HEK293 (cell line): Measurements from ENCODE around the gene CCDC138.

Source experiments
- CTCF ChIA-PET: fragments of 350-600 bp; formaldehyde crosslinking; extraction: SDS; loops from one replicate; lab custom pipeline; 2021; ENCODE audit warnings: antibody characterized with exemption; lab: Yijun Ruan, JAX
- POLR2A ChIA-PET: fragments of 300-600 bp; formaldehyde crosslinking; extraction: SDS; loops from one replicate; lab custom pipeline; 2020; ENCODE audit warnings: antibody characterized with exemption, inconsistent platforms; lab: Yijun Ruan, JAX
- H3K27ac ChIP-seq: fragments of 200-500 bp; sonication (Bioruptor generic); 2 replicates; pipeline ENCODE4 v1.5.1; 2014; ENCODE audit warnings: low read depth, low read length, control low read depth, inconsistent platforms; ENCODE audit errors: extremely low read depth
- H3K36me3 ChIP-seq, 2 experiments: fragments of 200-500 bp in 1 of 2; sonication (Bioruptor generic) in 1 of 2; 1 replicate in 1 of 2; 2 replicates in 1 of 2; pipeline ENCODE4 v1.5.1; 2014 to 2017; ENCODE audit warnings: inconsistent platforms in 2 of 2, low read length in 2 of 2; ENCODE audit not compliant: control insufficient read depth in 2 of 2, insufficient read depth in 1 of 2
- H3K4me1 ChIP-seq: fragments of 200-500 bp; sonication (Bioruptor generic); 2 replicates; pipeline ENCODE4 v1.5.1; 2014; ENCODE audit warnings: mild to moderate bottlenecking, low read length, inconsistent platforms; ENCODE audit not compliant: control insufficient read depth, insufficient read depth
- H3K4me3 ChIP-seq: 2 replicates; pipeline ENCODE4 v1.5.1; 2011; ENCODE audit warnings: low read depth, mild to moderate bottlenecking, control low read depth, low read length, moderate library complexity
- H3K9me3 ChIP-seq: fragments of 200-500 bp; sonication (Bioruptor generic); 2 replicates; pipeline ENCODE4 v1.5.1; 2014; ENCODE audit warnings: low read depth, low read length, inconsistent platforms; ENCODE audit not compliant: control insufficient read depth, insufficient read depth
- GLIS1 ChIP-seq: fragments of 450-650 bp; formaldehyde crosslinking; IDR thresholded peaks from 2 replicates; pipeline ENCODE4 v1.5.1; 2016; ENCODE audit warnings: missing biosample characterization, missing genetic modification characterization
- GLIS2 ChIP-seq: fragments of 450-650 bp; formaldehyde crosslinking; IDR thresholded peaks from 2 replicates; pipeline ENCODE4 v1.5.1; 2016; ENCODE audit warnings: missing biosample characterization, missing genetic modification characterization
- IKZF3 ChIP-seq: fragments of 450-650 bp; IDR thresholded peaks from 2 replicates; pipeline ENCODE4 v1.5.0; 2018; ENCODE audit warnings: missing biosample characterization, mild to moderate bottlenecking, missing genetic modification characterization, moderate library complexity
- KLF1 ChIP-seq: fragments of 450-650 bp; formaldehyde crosslinking; IDR thresholded peaks from 2 replicates; pipeline ENCODE4 v1.5.1; 2016; ENCODE audit warnings: missing biosample characterization, missing genetic modification characterization
- KLF10 ChIP-seq: fragments of 450-650 bp; IDR thresholded peaks from 2 replicates; pipeline ENCODE4 v1.5.1; 2018; ENCODE audit warnings: missing biosample characterization, mild to moderate bottlenecking, missing genetic modification characterization
- OSR2 ChIP-seq: fragments of 450-650 bp; formaldehyde crosslinking; IDR thresholded peaks from 2 replicates; pipeline ENCODE4 v1.5.1; 2016; ENCODE audit warnings: missing biosample characterization, missing genetic modification characterization
- PBX3 ChIP-seq: sonication (generic); formaldehyde crosslinking; IDR thresholded peaks from 2 replicates; pipeline ENCODE4 v1.8.1; 2022; ENCODE audit warnings: mild to moderate bottlenecking, moderate library complexity, missing genetic modification reagents
- PRDM10 ChIP-seq: fragments of 450-650 bp; formaldehyde crosslinking; IDR thresholded peaks from 2 replicates; pipeline ENCODE4 v1.5.1; 2016; ENCODE audit warnings: missing biosample characterization, missing genetic modification characterization
- SP3 ChIP-seq: fragments of 450-650 bp; formaldehyde crosslinking; IDR thresholded peaks from 2 replicates; pipeline ENCODE4 v1.5.1; 2016; ENCODE audit warnings: missing biosample characterization, missing genetic modification characterization
- SP7 ChIP-seq: fragments of 450-650 bp; formaldehyde crosslinking; IDR thresholded peaks from 2 replicates; pipeline ENCODE4 v1.5.1; 2016; ENCODE audit warnings: missing biosample characterization, missing genetic modification characterization
- ZBTB17 ChIP-seq: fragments of 450-650 bp; formaldehyde crosslinking; IDR thresholded peaks from 2 replicates; pipeline ENCODE4 v1.5.1; 2016; ENCODE audit warnings: missing biosample characterization, missing genetic modification characterization
- ZBTB20 ChIP-seq: fragments of 450-650 bp; formaldehyde crosslinking; IDR thresholded peaks from 2 replicates; pipeline ENCODE4 v1.5.1; 2016; ENCODE audit warnings: missing biosample characterization, missing genetic modification characterization
- ZBTB44 ChIP-seq: fragments of 450-650 bp; IDR thresholded peaks from 2 replicates; pipeline ENCODE4 v1.5.1; 2018; ENCODE audit warnings: missing biosample characterization, mild to moderate bottlenecking, missing genetic modification characterization
- ZBTB48 ChIP-seq: fragments of 450-650 bp; formaldehyde crosslinking; IDR thresholded peaks from 2 replicates; pipeline ENCODE4 v1.5.1; 2016; ENCODE audit warnings: missing biosample characterization, missing genetic modification characterization
- ZNF2 ChIP-seq: fragments of 450-650 bp; formaldehyde crosslinking; IDR thresholded peaks from 2 replicates; pipeline ENCODE4 v1.5.1; 2016; ENCODE audit warnings: missing biosample characterization, missing genetic modification characterization
- ZNF335 ChIP-seq: fragments of 450-650 bp; formaldehyde crosslinking; conservative IDR thresholded peaks from 2 replicates; pipeline ENCODE4 v1.5.1; 2016; ENCODE audit warnings: missing biosample characterization, missing genetic modification characterization
- ZNF362 ChIP-seq: fragments of 450-650 bp; formaldehyde crosslinking; IDR thresholded peaks from 2 replicates; pipeline ENCODE4 v1.5.1; 2016; ENCODE audit warnings: missing biosample characterization, missing genetic modification characterization
- ZNF423 ChIP-seq: fragments of 450-650 bp; formaldehyde crosslinking; IDR thresholded peaks from 2 replicates; pipeline ENCODE4 v1.5.1; 2016; ENCODE audit warnings: missing biosample characterization, missing genetic modification characterization
- ZNF501 ChIP-seq: fragments of 450-650 bp; formaldehyde crosslinking; IDR thresholded peaks from 2 replicates; pipeline ENCODE4 v1.5.1; 2016; ENCODE audit warnings: missing biosample characterization, missing genetic modification characterization
- ZNF621 ChIP-seq: fragments of 450-650 bp; formaldehyde crosslinking; IDR thresholded peaks from 2 replicates; pipeline ENCODE4 v1.5.1; 2017; ENCODE audit warnings: missing biosample characterization, missing genetic modification characterization
- ZNF629 ChIP-seq: fragments of 450-650 bp; formaldehyde crosslinking; IDR thresholded peaks from 2 replicates; pipeline ENCODE4 v1.5.1; 2017; ENCODE audit warnings: missing biosample characterization, missing genetic modification characterization
- ZNF660 ChIP-seq: fragments of 450-650 bp; IDR thresholded peaks from 2 replicates; pipeline ENCODE4 v1.5.1; 2018; ENCODE audit warnings: missing biosample characterization, mild to moderate bottlenecking, missing genetic modification characterization
- ZNF747 ChIP-seq: fragments of 450-650 bp; formaldehyde crosslinking; IDR thresholded peaks from 2 replicates; pipeline ENCODE4 v1.5.1; 2016; ENCODE audit warnings: missing biosample characterization, missing genetic modification characterization
- ZSCAN30 ChIP-seq: fragments of 450-650 bp; IDR thresholded peaks from 2 replicates; pipeline ENCODE4 v1.5.1; 2018; ENCODE audit warnings: missing biosample characterization, mild to moderate bottlenecking, missing genetic modification characterization, moderate library complexity
- TF ChIP-seq, protein P1 (sequence below): fragments of 450-650 bp; formaldehyde crosslinking; IDR thresholded peaks from 2 replicates; pipeline ENCODE4 v1.5.1; 2016; ENCODE audit warnings: missing biosample characterization, missing genetic modification characterization
- TF ChIP-seq, protein P2 (sequence below): fragments of 450-650 bp; formaldehyde crosslinking; IDR thresholded peaks from 2 replicates; pipeline ENCODE4 v1.5.1; 2016; ENCODE audit warnings: missing biosample characterization, missing genetic modification characterization

CCDC138 gene

DNA sequence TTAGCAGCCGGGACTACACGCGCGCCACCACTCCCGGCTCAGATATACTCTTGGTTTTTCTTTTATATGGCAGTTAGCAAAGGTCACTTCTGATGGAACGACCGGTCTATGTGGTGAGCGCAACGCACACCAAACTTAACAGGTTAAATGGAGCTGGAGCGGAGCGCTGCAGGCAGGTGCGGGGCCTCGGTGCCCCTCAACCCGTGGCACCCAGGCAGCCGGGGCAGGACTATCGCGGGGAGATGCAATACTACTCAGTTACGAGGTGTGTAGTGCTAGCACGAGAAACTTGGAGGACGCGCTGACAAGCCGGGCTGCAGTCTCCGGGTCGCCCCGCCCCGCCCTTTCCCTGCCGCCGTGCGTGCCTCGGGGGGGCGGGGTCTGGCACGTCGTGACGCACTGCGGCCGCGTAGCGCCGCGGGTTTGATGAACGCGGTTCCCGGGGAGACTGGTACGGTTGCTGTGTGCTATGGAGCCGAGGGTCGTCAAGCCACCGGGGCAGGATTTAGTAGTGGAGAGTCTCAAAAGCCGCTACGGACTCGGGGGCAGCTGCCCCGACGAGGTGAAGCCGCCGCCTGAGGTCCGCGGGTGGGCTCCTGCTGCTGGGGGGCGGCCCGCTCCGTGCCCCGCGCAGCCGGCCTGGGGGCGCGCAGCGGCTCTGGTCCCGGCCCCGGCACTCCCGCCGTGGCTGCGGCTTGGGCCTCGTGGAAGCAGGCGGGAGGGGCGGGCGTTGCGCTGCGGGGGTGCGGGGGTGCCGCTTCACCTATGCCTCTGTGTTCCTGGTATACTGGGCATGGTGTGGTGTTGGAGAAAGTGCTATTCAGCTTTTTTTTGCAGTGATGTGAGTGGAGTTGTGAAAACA is at the start of gene CCDC138:
Gene CCDC138, plus strand, starts transcription at position 418 of the 862 bp plus-strand sequence. Its CDS starts 52 bp downstream, at position 470.
- H3K27ac ChIP-seq, result peak within 1 kb of the TSS; percentile 81
- ChIA-PET CTCF (interaction anchor here (0.5 kb wide), 1 partner anchor 280 kb away, joined by 3 read pairs; no protein-coding TSS in a partner anchor), POLR2A (no interaction called here)
- H3K9me3 ChIP-seq, result no peaks in the 10 kb centered on the region
- peak within 1 kb of the TSS; percentile 77 for H3K4me3 ChIP-seq
- peaks cover 53 to 57% of the 10 kb centered on the region in 2 experiments for H3K36me3 ChIP-seq
- H3K4me1 ChIP-seq, result no peaks in the 10 kb centered on the region
- TF ChIP-seq ZSCAN30 (tag by site-specific recombination) (peak; percentile 12; the same call in 1 of the 2 replicates), ZNF629 (tag by site-specific recombination) (peak; percentile 74), ZNF747 (tag by site-specific recombination) (no peak), ZNF2 (tag by site-specific recombination) (0 out of 2 replicates have a peak, but pooled peaks have one; percentile 35), KLF1 (tag by site-specific recombination) (peak; percentile 76), PRDM10 (peak; percentile 45; the same call in 1 of the 2 replicates), ZBTB20 (tag by site-specific recombination) (peak; percentile 89), ZNF335 (tag by site-specific recombination) (peak; percentile 13; the same call in 1 of the 2 replicates), OSR2 (tag by site-specific recombination) (no peak), IKZF3 (peak; percentile 28; the same call in 1 of the 2 replicates), SP7 (tag by site-specific recombination) (peak; percentile 37; the same call in 1 of the 2 replicates), SP3 (tag by site-specific recombination) (peak; percentile 72), ZNF423 (tag by site-specific recombination) (no peak), ZNF501 (tag by site-specific recombination) (0 out of 2 replicates have a peak, but pooled peaks have one; percentile 36), ZBTB44 (0 out of 2 replicates have a peak, but pooled peaks have one; percentile 2), ZNF362 (no peak), PBX3 (CRISPR knock-in tag) (peak; percentile 34; the same call in 1 of the 2 replicates), ZNF660 (tag by site-specific recombination) (0 out of 2 replicates have a peak, but pooled peaks have one; percentile 24), GLIS1 (tag by site-specific recombination) (peak; percentile 29; the same call in 1 of the 2 replicates), ZBTB48 (tag by site-specific recombination) (no peak), ZBTB17 (0 out of 2 replicates have a peak, but pooled peaks have one; percentile 39), KLF10 (tag by site-specific recombination) (0 out of 2 replicates have a peak, but pooled peaks have one; percentile 24), GLIS2 (tag by site-specific recombination) (peak; percentile 67), ZNF621 (tag by site-specific recombination) (no peak)
- TF ChIP-seq, protein P1, sequence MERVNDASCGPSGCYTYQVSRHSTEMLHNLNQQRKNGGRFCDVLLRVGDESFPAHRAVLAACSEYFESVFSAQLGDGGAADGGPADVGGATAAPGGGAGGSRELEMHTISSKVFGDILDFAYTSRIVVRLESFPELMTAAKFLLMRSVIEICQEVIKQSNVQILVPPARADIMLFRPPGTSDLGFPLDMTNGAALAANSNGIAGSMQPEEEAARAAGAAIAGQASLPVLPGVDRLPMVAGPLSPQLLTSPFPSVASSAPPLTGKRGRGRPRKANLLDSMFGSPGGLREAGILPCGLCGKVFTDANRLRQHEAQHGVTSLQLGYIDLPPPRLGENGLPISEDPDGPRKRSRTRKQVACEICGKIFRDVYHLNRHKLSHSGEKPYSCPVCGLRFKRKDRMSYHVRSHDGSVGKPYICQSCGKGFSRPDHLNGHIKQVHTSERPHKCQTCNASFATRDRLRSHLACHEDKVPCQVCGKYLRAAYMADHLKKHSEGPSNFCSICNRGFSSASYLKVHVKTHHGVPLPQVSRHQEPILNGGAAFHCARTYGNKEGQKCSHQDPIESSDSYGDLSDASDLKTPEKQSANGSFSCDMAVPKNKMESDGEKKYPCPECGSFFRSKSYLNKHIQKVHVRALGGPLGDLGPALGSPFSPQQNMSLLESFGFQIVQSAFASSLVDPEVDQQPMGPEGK (tag by site-specific recombination), result peak; percentile 72
- TF ChIP-seq, protein P2, sequence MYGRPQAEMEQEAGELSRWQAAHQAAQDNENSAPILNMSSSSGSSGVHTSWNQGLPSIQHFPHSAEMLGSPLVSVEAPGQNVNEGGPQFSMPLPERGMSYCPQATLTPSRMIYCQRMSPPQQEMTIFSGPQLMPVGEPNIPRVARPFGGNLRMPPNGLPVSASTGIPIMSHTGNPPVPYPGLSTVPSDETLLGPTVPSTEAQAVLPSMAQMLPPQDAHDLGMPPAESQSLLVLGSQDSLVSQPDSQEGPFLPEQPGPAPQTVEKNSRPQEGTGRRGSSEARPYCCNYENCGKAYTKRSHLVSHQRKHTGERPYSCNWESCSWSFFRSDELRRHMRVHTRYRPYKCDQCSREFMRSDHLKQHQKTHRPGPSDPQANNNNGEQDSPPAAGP (tag by site-specific recombination), result 0 out of 2 replicates have a peak, but pooled peaks have one; percentile 22
